Astrocyte (in vitro differentiated cells and primary cell): ENCODE data around the gene C7orf57. TPM values are rescaled to one million over a fixed set of nuclear protein-coding genes. Genes with fewer than 3 reads are reported as not detected.

Experiments
- DNase-seq: peaks from one replicate; pipeline ENCODE4 v3.0.0-alpha.2; 2010; ENCODE audit warnings: low read depth
- FAIRE-seq: peaks from 2 replicates; lab custom pipeline; 2011; peaks lifted over from hg19 to GRCh38; lab: Jason Lieb, UNC
- H2AFZ ChIP-seq: 2 replicates; pipeline ENCODE4 v1.6.0; 2012; ENCODE audit warnings: low read depth, low read length, inconsistent platforms
- H3K27ac ChIP-seq: 2 replicates; pipeline ENCODE4 v1.5.1; 2011; ENCODE audit warnings: low read depth, low read length, inconsistent platforms
- H3K27me3 ChIP-seq: 2 replicates; pipeline ENCODE4 v1.6.0; 2011; ENCODE audit warnings: low read length, inconsistent platforms; ENCODE audit not compliant: insufficient read depth
- H3K36me3 ChIP-seq: 2 replicates; pipeline ENCODE4 v1.5.1; 2011; ENCODE audit warnings: low read length, inconsistent platforms; ENCODE audit not compliant: insufficient read depth
- H3K4me1 ChIP-seq: 2 replicates; pipeline ENCODE4 v1.5.1; 2011; ENCODE audit warnings: low read length, inconsistent platforms; ENCODE audit not compliant: insufficient read depth
- H3K4me2 ChIP-seq: 2 replicates; pipeline ENCODE4 v1.6.0; 2012; ENCODE audit warnings: low read length, inconsistent platforms
- H3K4me3 ChIP-seq: 2 replicates; pipeline ENCODE4 v1.5.1; 2011; ENCODE audit warnings: low read depth, mild to moderate bottlenecking, low read length, inconsistent platforms; ENCODE audit not compliant: insufficient read depth
- H3K79me2 ChIP-seq: 2 replicates; pipeline ENCODE4 v1.6.0; 2012; ENCODE audit warnings: mild to moderate bottlenecking, low read length, inconsistent platforms; ENCODE audit not compliant: insufficient read depth
- H3K9ac ChIP-seq: 2 replicates; pipeline ENCODE4 v1.6.0; 2012; ENCODE audit warnings: mild to moderate bottlenecking, low read length, inconsistent platforms
- H3K9me3 ChIP-seq: 2 replicates; pipeline ENCODE4 v1.5.1; 2012; ENCODE audit warnings: low read depth, mild to moderate bottlenecking, low read length, inconsistent platforms; ENCODE audit not compliant: insufficient read depth
- H4K20me1 ChIP-seq: 2 replicates; pipeline ENCODE4 v1.6.0; 2012; ENCODE audit warnings: low read length, inconsistent platforms; ENCODE audit not compliant: insufficient read depth
- H3K27ac Mint-ChIP-seq: one replicate; pipeline ENCODE4 v1.8.0; 2021; ENCODE audit warnings: mild to moderate bottlenecking, mixed read lengths; ENCODE audit not compliant: unreplicated experiment
- H3K27me3 Mint-ChIP-seq: one replicate; pipeline ENCODE4 v1.8.0; 2021; ENCODE audit warnings: low read depth, mixed read lengths; ENCODE audit not compliant: unreplicated experiment
- H3K36me3 Mint-ChIP-seq: one replicate; pipeline ENCODE4 v1.8.0; 2021; ENCODE audit warnings: low read depth, mixed read lengths; ENCODE audit not compliant: unreplicated experiment
- H3K4me1 Mint-ChIP-seq: one replicate; pipeline ENCODE4 v1.8.0; 2021; ENCODE audit warnings: low read depth, mixed read lengths; ENCODE audit not compliant: unreplicated experiment
- H3K4me3 Mint-ChIP-seq: one replicate; pipeline ENCODE4 v1.8.0; 2021; ENCODE audit warnings: mild to moderate bottlenecking, moderate library complexity, mixed read lengths; ENCODE audit not compliant: unreplicated experiment
- H3K9me3 Mint-ChIP-seq: one replicate; pipeline ENCODE4 v1.8.0; 2021; ENCODE audit warnings: mild to moderate bottlenecking, mixed read lengths; ENCODE audit not compliant: unreplicated experiment
- EZH2 ChIP-seq: IDR thresholded peaks from 2 replicates; pipeline ENCODE4 v1.6.1; 2012; ENCODE audit warnings: mild to moderate bottlenecking, low read length, inconsistent platforms; ENCODE audit not compliant: insufficient read depth
- total RNA-seq: library from RNA; stranded (reverse); gene quantifications from 2 replicates; pipeline ENCODE4 v1.2.1, GENCODE V29; 2021
- TF ChIP-seq, protein P1 (sequence below): IDR thresholded peaks from 2 replicates; pipeline ENCODE4 v1.5.1; 2011; ENCODE audit warnings: low read depth, mild to moderate bottlenecking, inconsistent platforms, low read length, moderate library complexity; ENCODE audit not compliant: insufficient read depth

C7orf57 gene
- total RNA-seq, 1 donor from 2014 or later, result not detected

DNA sequence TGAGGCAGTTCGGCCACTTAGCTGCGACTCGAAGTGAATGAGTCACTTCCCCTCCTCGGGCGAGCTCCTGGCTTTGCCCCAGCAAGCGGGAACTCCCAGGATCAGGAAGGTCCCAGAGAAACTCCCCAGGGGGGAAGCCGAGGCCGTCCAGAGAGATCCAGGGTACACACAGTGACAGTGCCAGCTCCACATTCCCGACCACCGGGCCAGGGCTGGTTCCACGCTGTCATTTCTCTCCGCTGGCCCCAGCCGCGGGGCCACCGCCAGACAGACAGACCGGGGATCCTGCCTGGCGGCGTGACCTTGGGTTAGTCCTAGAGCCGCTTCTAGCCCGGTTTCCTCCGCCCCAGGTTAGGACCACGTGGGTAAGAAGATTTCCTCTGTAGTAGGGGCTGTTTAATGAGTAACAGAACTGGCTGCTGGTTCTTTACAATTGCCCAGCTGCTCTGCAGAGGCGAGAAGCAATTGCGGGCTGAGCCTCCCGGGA lies 53.3 kb downstream of the C7orf57 start:
- Histone ChIP-seq H2AFZ (peak overlapping the region; percentile 61), H4K20me1 (peaks cover 5% of the 10 kb centered on the region), H3K4me3 (peak overlapping the region; percentile 72), H3K9ac (peak overlapping the region; percentile 87), H3K36me3 (no peaks in the 10 kb centered on the region), H3K27ac (peak overlapping the region; percentile 97), H3K9me3 (no peaks in the 10 kb centered on the region), H3K4me2 (peak overlapping the region; percentile 94), H3K27me3 (no peaks in the 10 kb centered on the region), H3K79me2 (peaks cover 31% of the 10 kb centered on the region), H3K4me1 (peaks cover 64% of the 10 kb centered on the region)
- peak; percentile 82 for DNase-seq
- Mint-ChIP-seq H3K27me3 (no peaks in the 10 kb centered on the region), H3K4me3 (peak overlapping the region; percentile 85), H3K36me3 (peaks cover 6% of the 10 kb centered on the region), H3K9me3 (peaks cover 1% of the 10 kb centered on the region), H3K4me1 (peaks cover 49% of the 10 kb centered on the region), H3K27ac (peak overlapping the region; percentile 96)
- TF ChIP-seq, protein P1, sequence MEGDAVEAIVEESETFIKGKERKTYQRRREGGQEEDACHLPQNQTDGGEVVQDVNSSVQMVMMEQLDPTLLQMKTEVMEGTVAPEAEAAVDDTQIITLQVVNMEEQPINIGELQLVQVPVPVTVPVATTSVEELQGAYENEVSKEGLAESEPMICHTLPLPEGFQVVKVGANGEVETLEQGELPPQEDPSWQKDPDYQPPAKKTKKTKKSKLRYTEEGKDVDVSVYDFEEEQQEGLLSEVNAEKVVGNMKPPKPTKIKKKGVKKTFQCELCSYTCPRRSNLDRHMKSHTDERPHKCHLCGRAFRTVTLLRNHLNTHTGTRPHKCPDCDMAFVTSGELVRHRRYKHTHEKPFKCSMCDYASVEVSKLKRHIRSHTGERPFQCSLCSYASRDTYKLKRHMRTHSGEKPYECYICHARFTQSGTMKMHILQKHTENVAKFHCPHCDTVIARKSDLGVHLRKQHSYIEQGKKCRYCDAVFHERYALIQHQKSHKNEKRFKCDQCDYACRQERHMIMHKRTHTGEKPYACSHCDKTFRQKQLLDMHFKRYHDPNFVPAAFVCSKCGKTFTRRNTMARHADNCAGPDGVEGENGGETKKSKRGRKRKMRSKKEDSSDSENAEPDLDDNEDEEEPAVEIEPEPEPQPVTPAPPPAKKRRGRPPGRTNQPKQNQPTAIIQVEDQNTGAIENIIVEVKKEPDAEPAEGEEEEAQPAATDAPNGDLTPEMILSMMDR, result no peak
- TF ChIP-seq EZH2, result no peak
- FAIRE-seq, result no peak

GRCh38 chr7:48089046-48090003 lies 54.0 kb downstream of the C7orf57 start, which contains the start of gene UPP1:
Gene UPP1 (plus strand): TSS chr7:48089265. CDS start chr7:48094784, 5,519 bp downstream.
- peak within 1 kb of the TSS; percentile 92 for H3K4me3 Mint-ChIP-seq
- Histone ChIP-seq H3K79me2 (peaks cover 32% of the 10 kb centered on the region), H3K4me1 (peaks cover 65% of the 10 kb centered on the region), H3K27ac (peak within 1 kb of the TSS; percentile 97), H3K9ac (peak within 1 kb of the TSS; percentile 87), H3K4me3 (peak within 1 kb of the TSS; percentile 72), H3K27me3 (no peaks in the 10 kb centered on the region), H2AFZ (peak within 1 kb of the TSS; percentile 80), H3K4me2 (peak within 1 kb of the TSS; percentile 94), H4K20me1 (peaks cover 5% of the 10 kb centered on the region), H3K36me3 (no peaks in the 10 kb centered on the region), H3K9me3 (no peaks in the 10 kb centered on the region)
- TF ChIP-seq EZH2, result no peak
- TF ChIP-seq, protein P1, result no peak
- peaks cover 1% of the 10 kb centered on the region for H3K9me3 Mint-ChIP-seq
- H3K27me3 Mint-ChIP-seq, result no peaks in the 10 kb centered on the region
- H3K27ac Mint-ChIP-seq, result peak within 1 kb of the TSS; percentile 96
- DNase-seq, result no peak
- no peak for FAIRE-seq
- H3K4me1 Mint-ChIP-seq, result peaks cover 48% of the 10 kb centered on the region
- peaks cover 8% of the 10 kb centered on the region for H3K36me3 Mint-ChIP-seq
